ENCODE results near the gene TRABD2B. TPM values are rescaled to one million over a fixed set of nuclear protein-coding genes. Genes with fewer than 3 reads are reported as not detected.

Gene TRABD2B
- total and polyA plus RNA-seq, 2 of the 13 experiments (the other 11 are each of a cell fraction or from before 2014, with no cell fraction given): 0.04 TPM; not detected in 1

- TF ChIP-seq PHF5A (CRISPR knock-in tag; IDR thresholded peaks at IDR 0.05; ENCODE audit: low read depth, unreplicated experiment): no peak
- TF ChIP-seq BCL3 (CRISPR knock-in tag; IDR thresholded peaks at IDR 0.05): 0 out of 2 replicates have a peak, but pooled peaks have one; percentile 55
- TF ChIP-seq CBX1 (IDR thresholded peaks at IDR 0.05; ENCODE audit: low read depth): peak; percentile 61
- TF ChIP-seq SRSF1 (optimal IDR thresholded peaks at IDR 0.05; ENCODE audit: low read depth, low read length): no peak
- peak; percentile 81 for TF ChIP-seq RAD21 (CRISPR knock-in tag; IDR thresholded peaks at IDR 0.05)
- TF ChIP-seq SPEN (CRISPR knock-in tag; IDR thresholded peaks at IDR 0.05; ENCODE audit: low read depth): 0 out of 2 replicates have a peak, but pooled peaks have one; percentile 29
- no peak for TF ChIP-seq NFE2L2 (IDR thresholded peaks at IDR 0.05; ENCODE audit: low read length)
- TF ChIP-seq, protein P1, sequence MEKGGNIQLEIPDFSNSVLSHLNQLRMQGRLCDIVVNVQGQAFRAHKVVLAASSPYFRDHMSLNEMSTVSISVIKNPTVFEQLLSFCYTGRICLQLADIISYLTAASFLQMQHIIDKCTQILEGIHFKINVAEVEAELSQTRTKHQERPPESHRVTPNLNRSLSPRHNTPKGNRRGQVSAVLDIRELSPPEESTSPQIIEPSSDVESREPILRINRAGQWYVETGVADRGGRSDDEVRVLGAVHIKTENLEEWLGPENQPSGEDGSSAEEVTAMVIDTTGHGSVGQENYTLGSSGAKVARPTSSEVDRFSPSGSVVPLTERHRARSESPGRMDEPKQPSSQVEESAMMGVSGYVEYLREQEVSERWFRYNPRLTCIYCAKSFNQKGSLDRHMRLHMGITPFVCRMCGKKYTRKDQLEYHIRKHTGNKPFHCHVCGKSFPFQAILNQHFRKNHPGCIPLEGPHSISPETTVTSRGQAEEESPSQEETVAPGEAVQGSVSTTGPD (CRISPR knock-in tag; IDR thresholded peaks at IDR 0.05): peak; percentile 90; the same call in 1 of the 2 replicates
- peak; percentile 31; the same call in 1 of the 2 replicates for TF ChIP-seq ZNF572 (CRISPR knock-in tag; IDR thresholded peaks at IDR 0.05)
- 0 out of 2 replicates have a peak, but pooled peaks have one; percentile 51 for TF ChIP-seq SAFB2 (CRISPR knock-in tag; IDR thresholded peaks at IDR 0.05; ENCODE audit: borderline replicate concordance, low read depth)
- peak; percentile 69; the same call in 1 of the 2 replicates for TF ChIP-seq ZNF891 (CRISPR knock-in tag; IDR thresholded peaks at IDR 0.05)
- TF ChIP-seq ZFY (CRISPR knock-in tag; IDR thresholded peaks at IDR 0.05): 0 out of 2 replicates have a peak, but pooled peaks have one; percentile 42
- peak; percentile 85 for TF ChIP-seq STAG1 (CRISPR knock-in tag; IDR thresholded peaks at IDR 0.05)
- TF ChIP-seq, protein P2, sequence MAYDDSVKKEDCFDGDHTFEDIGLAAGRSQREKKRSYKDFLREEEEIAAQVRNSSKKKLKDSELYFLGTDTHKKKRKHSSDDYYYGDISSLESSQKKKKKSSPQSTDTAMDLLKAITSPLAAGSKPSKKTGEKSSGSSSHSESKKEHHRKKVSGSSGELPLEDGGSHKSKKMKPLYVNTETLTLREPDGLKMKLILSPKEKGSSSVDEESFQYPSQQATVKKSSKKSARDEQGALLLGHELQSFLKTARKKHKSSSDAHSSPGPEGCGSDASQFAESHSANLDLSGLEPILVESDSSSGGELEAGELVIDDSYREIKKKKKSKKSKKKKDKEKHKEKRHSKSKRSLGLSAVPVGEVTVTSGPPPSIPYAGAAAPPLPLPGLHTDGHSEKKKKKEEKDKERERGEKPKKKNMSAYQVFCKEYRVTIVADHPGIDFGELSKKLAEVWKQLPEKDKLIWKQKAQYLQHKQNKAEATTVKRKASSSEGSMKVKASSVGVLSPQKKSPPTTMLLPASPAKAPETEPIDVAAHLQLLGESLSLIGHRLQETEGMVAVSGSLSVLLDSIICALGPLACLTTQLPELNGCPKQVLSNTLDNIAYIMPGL (CRISPR knock-in tag; IDR thresholded peaks at IDR 0.05; ENCODE audit: borderline replicate concordance in 1 of 2, low read depth in 1 of 2): 0 out of 4 replicates have a peak, but pooled peaks of 1 of the 2 experiments have one; percentile 23
- no peak for TF ChIP-seq POGZ (CRISPR knock-in tag; IDR thresholded peaks at IDR 0.05)
- TF ChIP-seq ZNF788 (CRISPR knock-in tag; IDR thresholded peaks at IDR 0.05; ENCODE audit: borderline replicate concordance): 0 out of 2 replicates have a peak, but pooled peaks have one; percentile 2
- TF ChIP-seq THRA (CRISPR knock-in tag; IDR thresholded peaks at IDR 0.05; ENCODE audit: borderline replicate concordance): peak; percentile 26; the same call in 1 of the 2 replicates
- TF ChIP-seq XRCC5 (optimal IDR thresholded peaks at IDR 0.05; ENCODE audit: low read length): peak; percentile 52
- no peak for TF ChIP-seq ZFP82 (CRISPR knock-in tag; IDR thresholded peaks at IDR 0.05; ENCODE audit: borderline replicate concordance)
- peak; percentile 37; the same call in 1 of the 2 replicates for TF ChIP-seq NRL (CRISPR knock-in tag; IDR thresholded peaks at IDR 0.05; ENCODE audit: borderline replicate concordance)
- TF ChIP-seq ZBTB44 (CRISPR knock-in tag; IDR thresholded peaks at IDR 0.05): no peak
Measured at GRCh38 chr1:47785561-47786271, 211.5 kb downstream of the TRABD2B start (continued).
